Measurements from ENCODE around the gene STT3B.

STT3B gene

DNA sequence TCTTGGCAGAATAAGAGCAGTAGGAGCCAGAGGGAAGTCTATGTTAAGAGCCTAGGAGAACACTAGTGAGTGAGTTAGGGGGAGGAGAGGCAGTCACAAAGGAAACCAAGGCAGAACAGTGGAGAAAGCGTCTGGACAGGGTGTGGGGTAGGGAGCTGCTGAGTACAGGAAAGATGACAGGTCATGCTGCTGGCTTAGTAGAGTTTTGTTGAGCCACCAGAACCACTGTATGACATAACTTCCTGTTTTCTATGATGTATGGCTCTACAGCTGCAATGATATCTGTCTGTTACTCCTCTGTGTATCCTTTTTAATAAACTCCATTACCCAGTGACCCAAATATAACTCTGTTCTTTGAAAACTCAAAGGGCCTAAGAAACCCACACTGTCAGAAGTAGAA is 10.6 kb upstream of the STT3B start:
- H3K4me3 ChIP-seq (ENCODE audit: low read depth, low read length), result no peak overlapping the region
- no peak overlapping the region for H3K27ac ChIP-seq (ENCODE audit: low read depth, low read length)
- no peaks in the 10 kb centered on the region for H3K9me3 ChIP-seq (ENCODE audit: control insufficient read depth, insufficient read depth, low read length)
- H3K9ac ChIP-seq (ENCODE audit: low read depth, low read length), result no peak overlapping the region
- H3K36me3 ChIP-seq (ENCODE audit: control insufficient read depth, insufficient read depth, low read length), result no peaks in the 10 kb centered on the region
- H3K27me3 ChIP-seq (ENCODE audit: control insufficient read depth, insufficient read depth, low read length), result no peaks in the 10 kb centered on the region
- no peaks in the 10 kb centered on the region for H3K4me1 ChIP-seq (ENCODE audit: control insufficient read depth, insufficient read depth, low read length)

DNA sequence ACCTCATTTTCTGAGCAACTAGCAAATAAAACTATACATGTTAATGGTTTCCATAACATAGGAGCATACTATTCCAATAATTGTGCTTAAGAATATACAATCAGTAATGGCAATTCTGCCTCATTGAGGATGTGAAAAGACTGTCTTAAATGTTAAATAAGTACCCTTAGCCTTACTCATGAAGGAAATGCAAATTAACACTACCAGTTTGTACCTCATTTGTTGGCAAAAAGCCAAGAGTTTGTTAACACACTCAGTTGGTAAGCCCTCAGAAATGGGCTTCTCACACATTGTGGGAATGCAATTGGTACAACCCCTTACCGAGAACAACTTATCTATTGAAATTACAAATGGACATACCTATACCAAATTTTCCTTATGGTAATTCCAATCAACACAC is 9.2 kb upstream of the STT3B start:
- Histone ChIP-seq H3K27ac (ENCODE audit: low read depth, low read length) (no peak overlapping the region), H3K36me3 (ENCODE audit: control insufficient read depth, insufficient read depth, low read length) (no peaks in the 10 kb centered on the region), H3K4me3 (ENCODE audit: low read depth, low read length) (no peak overlapping the region), H3K9ac (ENCODE audit: low read depth, low read length) (no peak overlapping the region), H3K27me3 (ENCODE audit: control insufficient read depth, insufficient read depth, low read length) (no peaks in the 10 kb centered on the region), H3K9me3 (ENCODE audit: control insufficient read depth, insufficient read depth, low read length) (no peaks in the 10 kb centered on the region), H3K4me1 (ENCODE audit: control insufficient read depth, insufficient read depth, low read length) (no peaks in the 10 kb centered on the region)

DNA sequence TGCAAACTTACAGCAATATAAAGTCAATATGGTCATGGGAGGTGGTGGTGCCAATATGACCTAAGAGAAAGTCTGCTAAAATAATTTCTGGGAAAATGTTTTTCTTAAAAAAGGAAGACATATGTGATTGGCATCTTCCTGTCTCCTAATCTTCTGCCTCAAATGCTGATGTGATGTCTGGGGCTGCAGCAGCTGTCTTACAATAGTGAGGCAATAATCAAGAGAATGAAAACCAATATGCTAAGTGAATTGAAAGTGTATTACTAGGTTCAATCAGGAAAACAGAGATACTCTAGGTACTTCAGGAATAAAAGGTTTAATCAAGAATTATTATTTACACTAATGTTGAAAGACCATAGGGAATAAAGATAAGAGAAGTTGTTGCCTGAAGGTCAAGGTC is 7.2 kb upstream of the STT3B start:
- no peaks in the 10 kb centered on the region for H3K4me1 ChIP-seq (ENCODE audit: control insufficient read depth, insufficient read depth, low read length)
- no peaks in the 10 kb centered on the region for H3K27me3 ChIP-seq (ENCODE audit: control insufficient read depth, insufficient read depth, low read length)
- no peak overlapping the region for H3K27ac ChIP-seq (ENCODE audit: low read depth, low read length)
- H3K36me3 ChIP-seq (ENCODE audit: control insufficient read depth, insufficient read depth, low read length), result no peaks in the 10 kb centered on the region
- no peak overlapping the region for H3K9ac ChIP-seq (ENCODE audit: low read depth, low read length)
- H3K9me3 ChIP-seq (ENCODE audit: control insufficient read depth, insufficient read depth, low read length), result no peaks in the 10 kb centered on the region
- H3K4me3 ChIP-seq (ENCODE audit: low read depth, low read length), result no peak overlapping the region

DNA sequence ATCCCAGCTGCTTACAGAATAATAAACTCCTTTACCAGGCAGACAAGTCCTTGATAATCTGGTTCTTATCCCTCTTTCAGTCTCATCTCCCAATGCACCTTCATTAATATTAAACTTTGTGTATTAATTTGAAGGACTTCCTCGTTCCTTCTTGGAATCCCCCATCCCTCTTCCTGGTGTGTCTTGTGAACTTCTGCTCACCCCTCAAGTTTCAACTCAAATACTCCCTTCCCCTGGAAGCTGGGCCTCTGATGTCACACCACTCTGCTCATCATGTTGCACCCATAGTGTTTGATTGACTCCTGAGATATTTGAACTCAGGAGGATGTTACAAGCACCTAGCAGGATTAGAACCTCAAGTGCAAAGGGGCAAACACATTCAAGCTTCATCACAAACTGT is 3.3 kb upstream of the STT3B start:
- no peak overlapping the region for H3K4me3 ChIP-seq (ENCODE audit: low read depth, low read length)
- H3K27me3 ChIP-seq (ENCODE audit: control insufficient read depth, insufficient read depth, low read length), result no peaks in the 10 kb centered on the region
- H3K9me3 ChIP-seq (ENCODE audit: control insufficient read depth, insufficient read depth, low read length), result no peaks in the 10 kb centered on the region
- H3K9ac ChIP-seq (ENCODE audit: low read depth, low read length), result no peak overlapping the region
- H3K4me1 ChIP-seq (ENCODE audit: control insufficient read depth, insufficient read depth, low read length), result peaks cover 9% of the 10 kb centered on the region; the same call in 1 of the 2 replicates
- no peak overlapping the region for H3K27ac ChIP-seq (ENCODE audit: low read depth, low read length)
- H3K36me3 ChIP-seq (ENCODE audit: control insufficient read depth, insufficient read depth, low read length), result no peaks in the 10 kb centered on the region

DNA sequence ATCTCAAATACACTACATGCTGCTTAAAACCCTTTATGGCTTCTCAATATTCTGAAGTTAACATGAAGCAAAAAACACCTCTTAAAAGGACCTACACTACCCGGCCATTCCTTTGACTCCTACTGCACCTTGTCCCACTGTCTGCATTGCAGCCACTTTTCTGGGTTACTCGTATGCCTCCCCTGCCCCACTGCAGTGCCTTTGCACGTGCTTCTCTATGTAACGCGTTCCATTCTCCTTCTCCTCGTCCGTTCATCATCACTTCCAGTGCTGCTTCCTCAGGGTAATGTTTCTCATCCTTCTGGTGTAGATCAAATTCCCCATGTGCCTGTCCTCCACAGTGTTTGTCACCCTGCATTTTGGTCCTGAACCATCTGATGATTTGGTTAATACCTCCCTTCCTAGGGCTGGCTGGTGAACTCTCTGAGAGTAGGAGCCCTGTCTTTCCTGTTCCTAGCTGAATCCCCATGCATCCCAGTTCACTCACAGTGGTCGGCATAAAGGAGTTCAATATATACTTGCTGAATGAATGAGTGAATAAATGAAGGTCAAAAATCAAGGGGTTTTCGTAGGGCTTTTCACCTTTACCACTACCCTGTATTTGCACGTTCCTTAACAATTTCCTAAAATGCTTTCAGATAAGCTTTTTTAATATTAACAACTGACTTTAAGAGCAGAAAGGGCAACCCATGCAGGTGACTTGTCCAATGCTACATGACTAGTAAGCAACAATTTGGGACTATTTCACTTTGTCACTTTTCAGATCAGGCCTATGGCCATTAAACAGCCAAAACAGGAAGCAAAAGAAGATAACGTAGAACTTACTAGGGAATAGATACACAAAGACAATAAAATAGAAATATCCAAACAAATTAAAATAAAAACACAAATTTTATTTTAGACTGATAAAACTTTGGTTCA is 2.4 kb upstream of the STT3B start:
- Histone ChIP-seq H3K4me3 (ENCODE audit: low read depth, low read length) (peak overlapping the region; percentile 99; the same call in 1 of the 2 replicates), H3K9me3 (ENCODE audit: control insufficient read depth, insufficient read depth, low read length) (no peaks in the 10 kb centered on the region), H3K27ac (ENCODE audit: low read depth, low read length) (no peak overlapping the region), H3K4me1 (ENCODE audit: control insufficient read depth, insufficient read depth, low read length) (peaks cover 15% of the 10 kb centered on the region; the same call in 1 of the 2 replicates), H3K36me3 (ENCODE audit: control insufficient read depth, insufficient read depth, low read length) (no peaks in the 10 kb centered on the region), H3K9ac (ENCODE audit: low read depth, low read length) (no peak overlapping the region), H3K27me3 (ENCODE audit: control insufficient read depth, insufficient read depth, low read length) (no peaks in the 10 kb centered on the region)

DNA sequence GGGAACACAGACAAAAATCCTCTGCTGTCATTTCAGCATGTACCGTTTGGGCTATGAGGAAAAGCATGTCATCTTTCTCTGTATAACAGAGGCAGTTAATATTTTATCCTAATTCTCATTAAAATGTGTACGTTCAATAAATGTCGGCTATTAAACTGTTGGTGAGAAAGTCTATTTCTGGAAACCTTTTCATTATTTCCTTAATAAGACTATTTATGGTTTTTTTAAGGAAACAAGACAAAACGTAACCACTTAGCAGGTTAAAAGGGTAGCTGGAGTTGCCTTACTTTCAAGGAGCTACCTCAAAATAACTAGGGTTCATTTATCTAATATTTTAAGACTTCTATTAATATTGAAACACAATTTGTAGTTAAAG is 1.8 kb upstream of the STT3B start:
- H3K27ac ChIP-seq (ENCODE audit: low read depth, low read length), result no peak overlapping the region
- H3K36me3 ChIP-seq (ENCODE audit: control insufficient read depth, insufficient read depth, low read length), result no peaks in the 10 kb centered on the region
- H3K4me3 ChIP-seq (ENCODE audit: low read depth, low read length), result peak overlapping the region; percentile 99
- H3K9ac ChIP-seq (ENCODE audit: low read depth, low read length), result peak overlapping the region; percentile 99
- peaks cover 19% of the 10 kb centered on the region for H3K4me1 ChIP-seq (ENCODE audit: control insufficient read depth, insufficient read depth, low read length)
- H3K27me3 ChIP-seq (ENCODE audit: control insufficient read depth, insufficient read depth, low read length), result no peaks in the 10 kb centered on the region
- H3K9me3 ChIP-seq (ENCODE audit: control insufficient read depth, insufficient read depth, low read length), result no peaks in the 10 kb centered on the region

DNA sequence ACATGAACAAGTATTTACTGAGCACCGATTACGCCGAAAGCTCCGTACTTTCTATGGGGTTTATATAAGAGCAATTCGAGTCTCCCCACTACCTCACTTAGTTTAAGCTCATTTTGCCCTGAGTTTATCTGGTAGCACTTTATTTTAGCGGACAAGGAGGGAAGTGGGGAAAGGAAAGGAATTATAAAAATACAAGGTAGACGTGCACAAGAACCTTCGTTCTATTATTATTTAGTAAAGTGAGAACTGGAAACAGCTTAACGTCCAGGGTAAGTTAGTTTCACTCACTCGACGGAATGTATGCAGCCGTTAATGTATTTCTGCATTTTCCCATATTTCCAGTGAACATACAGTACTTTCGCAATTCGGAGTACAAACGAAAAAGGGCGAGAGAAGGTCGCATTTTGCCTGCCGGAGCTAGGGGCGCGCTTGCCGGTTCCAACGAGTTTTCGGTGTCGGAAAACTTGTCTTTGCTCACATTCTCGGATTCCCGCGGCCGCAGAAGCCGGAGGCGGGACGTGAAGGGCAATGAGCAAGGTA is 1.2 kb upstream of the STT3B start:
- Histone ChIP-seq H3K27ac (ENCODE audit: low read depth, low read length) (peak overlapping the region; percentile 100), H3K9ac (ENCODE audit: low read depth, low read length) (peak overlapping the region; percentile 99), H3K27me3 (ENCODE audit: control insufficient read depth, insufficient read depth, low read length) (no peaks in the 10 kb centered on the region), H3K4me1 (ENCODE audit: control insufficient read depth, insufficient read depth, low read length) (peaks cover 25% of the 10 kb centered on the region), H3K36me3 (ENCODE audit: control insufficient read depth, insufficient read depth, low read length) (no peaks in the 10 kb centered on the region), H3K9me3 (ENCODE audit: control insufficient read depth, insufficient read depth, low read length) (no peaks in the 10 kb centered on the region), H3K4me3 (ENCODE audit: low read depth, low read length) (peak overlapping the region; percentile 99)

DNA sequence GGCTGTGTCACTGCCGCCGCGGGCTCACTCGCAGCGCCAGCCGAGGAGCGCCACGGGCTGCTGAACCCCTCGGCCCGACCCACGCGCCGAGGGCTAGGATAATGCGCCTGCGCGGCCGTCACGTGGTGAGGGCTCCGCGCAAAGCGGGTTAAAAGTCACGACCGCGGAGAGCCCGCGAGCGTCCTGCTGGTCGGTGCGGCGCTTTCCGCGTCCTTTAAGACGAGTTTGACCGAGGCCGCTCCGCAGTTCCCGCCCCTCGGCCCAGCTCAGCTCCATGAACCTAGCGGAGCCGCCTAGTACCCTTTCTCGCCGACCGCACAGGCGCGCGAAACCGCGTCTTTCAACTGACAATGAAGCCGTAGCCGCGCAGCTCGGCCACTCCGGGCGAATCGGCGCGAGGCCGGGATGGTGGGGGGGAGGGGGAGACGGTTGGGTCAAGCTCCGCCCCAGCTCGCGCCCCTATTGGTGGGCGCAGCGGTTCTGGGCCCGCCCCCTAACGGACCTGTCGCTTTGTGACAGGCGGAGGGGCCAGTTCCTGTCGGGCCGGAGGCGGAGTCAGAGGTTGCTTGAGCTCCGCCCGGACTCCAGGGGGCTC is 636 bp upstream of the STT3B start:
- Histone ChIP-seq H3K27me3 (ENCODE audit: control insufficient read depth, insufficient read depth, low read length) (no peaks in the 10 kb centered on the region), H3K4me3 (ENCODE audit: low read depth, low read length) (peak overlapping the region; percentile 99), H3K27ac (ENCODE audit: low read depth, low read length) (peak overlapping the region; percentile 100), H3K4me1 (ENCODE audit: control insufficient read depth, insufficient read depth, low read length) (peaks cover 30% of the 10 kb centered on the region), H3K9me3 (ENCODE audit: control insufficient read depth, insufficient read depth, low read length) (no peaks in the 10 kb centered on the region), H3K9ac (ENCODE audit: low read depth, low read length) (peak overlapping the region; percentile 99), H3K36me3 (ENCODE audit: control insufficient read depth, insufficient read depth, low read length) (no peaks in the 10 kb centered on the region)

DNA sequence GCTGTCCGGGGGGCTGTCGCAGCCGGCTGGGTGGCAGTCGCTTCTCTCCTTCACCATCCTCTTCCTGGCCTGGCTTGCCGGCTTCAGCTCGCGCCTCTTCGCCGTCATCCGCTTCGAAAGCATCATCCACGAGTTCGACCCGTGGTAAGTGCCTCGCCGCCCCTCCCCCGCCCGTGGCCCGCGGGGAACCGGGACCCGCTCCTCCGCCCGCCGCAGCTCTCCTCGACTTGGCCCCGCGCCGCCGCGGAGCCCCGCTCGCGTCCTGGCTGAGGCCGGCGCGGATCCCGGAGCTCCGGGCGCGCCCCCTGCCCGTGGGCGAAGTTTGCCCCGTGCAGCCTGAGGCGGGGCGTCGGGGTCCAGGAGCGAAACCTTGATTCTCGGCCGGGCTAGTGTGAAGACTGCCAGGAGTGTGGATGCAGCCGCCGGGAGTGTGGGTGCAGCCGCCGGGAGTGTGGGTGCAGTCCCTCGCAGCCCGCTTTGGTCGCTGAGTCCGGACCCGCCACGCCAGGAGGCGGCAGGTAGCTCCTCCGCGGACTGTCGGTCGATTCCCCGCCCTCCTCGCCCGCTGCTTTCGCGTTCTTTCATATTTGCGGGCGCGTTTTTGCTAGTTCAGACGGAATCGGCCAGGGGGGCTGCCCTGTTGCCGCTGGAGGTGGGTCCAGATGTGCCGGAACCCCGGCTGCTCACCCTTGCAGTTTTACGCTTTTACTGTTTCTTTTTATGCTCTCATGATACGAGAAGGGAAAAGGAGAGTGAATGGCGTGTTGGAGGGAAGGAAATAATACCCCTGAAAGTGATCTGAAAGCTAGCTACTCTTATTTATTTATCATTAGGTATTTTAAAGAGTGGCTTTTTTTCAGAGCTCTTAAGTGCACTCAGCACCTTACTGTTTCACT is 692 bp downstream of the STT3B start:
- peak overlapping the region; percentile 100 for H3K27ac ChIP-seq (ENCODE audit: low read depth, low read length)
- H3K27me3 ChIP-seq (ENCODE audit: control insufficient read depth, insufficient read depth, low read length), result no peaks in the 10 kb centered on the region
- H3K9ac ChIP-seq (ENCODE audit: low read depth, low read length), result peak overlapping the region; percentile 90
- H3K4me1 ChIP-seq (ENCODE audit: control insufficient read depth, insufficient read depth, low read length), result peaks cover 44% of the 10 kb centered on the region
- no peaks in the 10 kb centered on the region for H3K9me3 ChIP-seq (ENCODE audit: control insufficient read depth, insufficient read depth, low read length)
- peak overlapping the region; percentile 99 for H3K4me3 ChIP-seq (ENCODE audit: low read depth, low read length)
- no peaks in the 10 kb centered on the region for H3K36me3 ChIP-seq (ENCODE audit: control insufficient read depth, insufficient read depth, low read length)

DNA sequence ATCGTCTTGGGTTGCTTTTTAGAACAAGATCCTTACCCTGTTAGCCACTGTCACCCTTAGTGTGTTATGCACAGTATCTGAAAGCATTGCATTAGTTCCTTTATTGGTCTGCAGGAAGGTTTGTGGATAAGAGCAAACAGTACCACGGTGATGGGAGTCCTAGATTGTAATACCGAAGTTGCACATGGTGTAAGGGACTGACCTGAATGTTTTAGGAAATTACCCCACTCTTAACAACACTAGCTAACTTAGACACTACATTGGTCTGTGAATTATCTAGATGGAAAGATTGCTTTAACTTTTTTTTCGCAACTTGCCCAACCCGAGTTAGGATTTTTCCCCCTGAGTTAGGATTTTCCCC is 1.3 kb downstream of the STT3B start:
- Histone ChIP-seq H3K4me1 (ENCODE audit: control insufficient read depth, insufficient read depth, low read length) (peaks cover 50% of the 10 kb centered on the region), H3K9ac (ENCODE audit: low read depth, low read length) (peak overlapping the region; percentile 90; the same call in 1 of the 2 replicates), H3K27ac (ENCODE audit: low read depth, low read length) (no peak overlapping the region)

More for the DNA sequence above, 1.3 kb downstream of the STT3B start:
- Histone ChIP-seq H3K36me3 (ENCODE audit: control insufficient read depth, insufficient read depth, low read length) (no peaks in the 10 kb centered on the region), H3K27me3 (ENCODE audit: control insufficient read depth, insufficient read depth, low read length) (no peaks in the 10 kb centered on the region), H3K4me3 (ENCODE audit: low read depth, low read length) (peak overlapping the region; percentile 99), H3K9me3 (ENCODE audit: control insufficient read depth, insufficient read depth, low read length) (no peaks in the 10 kb centered on the region)

Data from HUES48 (cell line).